GM12873 (cell line): ENCODE data around the gene DCAF4L1.

ENCODE experiments used
- CTCF ChIP-seq: IDR thresholded peaks from 2 replicates; pipeline ENCODE4 v1.5.1; 2012; ENCODE audit warnings: low read depth, mild to moderate bottlenecking, moderate library complexity, low read length, control low read depth; ENCODE audit not compliant: insufficient read depth; ENCODE audit errors: missing control alignments

Gene DCAF4L1

GRCh38 chr4:41981456-41981855 is at the start of gene DCAF4L1:
DCAF4L1 (plus strand) TSS chr4:41981756; CDS start chr4:41981793, 37 bp downstream.
- TF ChIP-seq CTCF, result no peak

GRCh38 chr4:41932988-41933387 is 48.6 kb upstream of the DCAF4L1 start:
- TF ChIP-seq CTCF, result no peak

GRCh38 chr4:41933997-41934503 is 47.5 kb upstream of the DCAF4L1 start:
- no peak for TF ChIP-seq CTCF

GRCh38 chr4:41934514-41934900 is 47.0 kb upstream of the DCAF4L1 start:
- no peak for TF ChIP-seq CTCF

- TF ChIP-seq CTCF, result peak; percentile 12
These were observed 46.5 kb upstream of the DCAF4L1 start, which contains the start of gene TMEM33 for GRCh38 chr4:41934901-41935651. TMEM33 (plus strand) TSS chr4:41935429; CDS start chr4:41935485, 56 bp downstream.

GRCh38 chr4:41935652-41936021 is 45.9 kb upstream of the DCAF4L1 start:
- TF ChIP-seq CTCF, result no peak

GRCh38 chr4:41939016-41939626 is 42.4 kb upstream of the DCAF4L1 start:
- no peak for TF ChIP-seq CTCF
